Natural killer cell (primary cell): ENCODE measurements around the gene TJAP1. TPM values are rescaled to one million over a fixed set of nuclear protein-coding genes. Genes with fewer than 3 reads are reported as not detected.

Source experiments
- ATAC-seq, 3 donors: fragments of 150-1000 bp in 2 of 3; fragments of 200-7000 bp in 1 of 3; cut with Tn5 transposase; 1 replicate in 1 of 3; 2 replicates in 2 of 3; pipeline ENCODE4 v1.10.0; 2021; ENCODE audit warnings: mild to moderate bottlenecking in 2 of 3, moderate library complexity in 2 of 3
- DNase-seq, 2 donors: peaks; one replicate each; pipeline versions ENCODE4 v3.0.0 to v3.0.0-alpha.2; 2013 to 2021; ENCODE audit warnings: mixed read lengths in 1 of 2
- H3K27ac ChIP-seq: one replicate; pipeline ENCODE4 v1.5.1; 2013; ENCODE audit warnings: mild to moderate bottlenecking, low read length
- H3K27me3 ChIP-seq: one replicate; pipeline ENCODE4 v1.6.1; 2013; ENCODE audit warnings: low read length; ENCODE audit not compliant: control insufficient read depth, insufficient read depth
- H3K36me3 ChIP-seq: one replicate; pipeline ENCODE4 v1.6.1; 2013; ENCODE audit warnings: low read length; ENCODE audit not compliant: control insufficient read depth, insufficient read depth
- H3K4me1 ChIP-seq: one replicate; pipeline ENCODE4 v1.6.1; 2013; ENCODE audit warnings: low read length; ENCODE audit not compliant: control insufficient read depth, insufficient read depth
- H3K4me3 ChIP-seq: one replicate; pipeline ENCODE4 v1.5.1; 2013; ENCODE audit warnings: low read length
- H3K9me3 ChIP-seq: one replicate; pipeline ENCODE4 v1.6.1; 2013; ENCODE audit warnings: low read length; ENCODE audit not compliant: control insufficient read depth, insufficient read depth
- H3K27ac Mint-ChIP-seq, 2 donors: one replicate each; pipeline ENCODE4 v1.8.0; 2022; ENCODE audit warnings: mild to moderate bottlenecking in 2 of 2, mixed read lengths in 2 of 2, moderate library complexity in 1 of 2
- H3K27me3 Mint-ChIP-seq, 2 donors: one replicate each; pipeline ENCODE4 v1.8.0; 2022; ENCODE audit warnings: low read depth in 2 of 2, mixed read lengths in 2 of 2
- H3K36me3 Mint-ChIP-seq: one replicate; pipeline ENCODE4 v1.8.0; 2022; ENCODE audit warnings: mixed read lengths
- H3K4me1 Mint-ChIP-seq, 2 donors: one replicate each; pipeline ENCODE4 v1.8.0; 2022; ENCODE audit warnings: mixed read lengths in 2 of 2
- H3K4me3 Mint-ChIP-seq: one replicate; pipeline ENCODE4 v1.8.0; 2022; ENCODE audit warnings: mild to moderate bottlenecking, moderate library complexity, mixed read lengths
- H3K9me3 Mint-ChIP-seq, 2 donors: one replicate each; pipeline ENCODE4 v1.8.0; 2022; ENCODE audit warnings: mixed read lengths in 2 of 2
- WGBS: methylation state at CpG from one replicate; pipeline ENCODE4 v1.1.7; 2013; ENCODE audit warnings: missing lambda C conversion rate; ENCODE audit not compliant: insufficient coverage; 5-methylcytosine and 5-hydroxymethylcytosine counted together
- intact Hi-C: fragments of 100-400 bp; cut with micrococcal nuclease; formaldehyde crosslinking; loops from one replicate; pipeline ENCODE4 v1.14.2; 2022
- total RNA-seq, 4 donors: library from RNA; stranded (reverse); fragments of 120-200 nt in 1 of 4; gene quantifications; one replicate each; pipeline versions ENCODE4 v1.2.3 to v1.2.4, GENCODE V29; 2013 to 2022
- TF ChIP-seq, protein P1 (sequence below): fragments of 200-600 bp; IDR thresholded peaks from one replicate; pipeline ENCODE4 v1.8.0; 2022; ENCODE audit warnings: antibody characterized with exemption

The TJAP1 gene
- total RNA-seq, 3 donors from 2014 or later (not counting 1 experiment from before 2014, with no cell fraction given): 26.7 to 33.8 (median 29.9) TPM

GRCh38 chr6:43432009-43432945 lies 45.1 kb upstream of the TJAP1 start:
- H3K36me3 ChIP-seq: peaks cover 27% of the 10 kb centered on the region
- WGBS: 95% methylated on average over 19 of the region's 19 CpGs
- Mint-ChIP-seq H3K27me3 (no peaks in the 10 kb centered on the region), H3K4me1 (peaks cover 15 to 25% of the 10 kb centered on the region in 2 donors), H3K4me3 (no peak overlapping the region), H3K27ac (no peak overlapping the region), H3K9me3 (no peaks in the 10 kb centered on the region), H3K36me3 (no peaks in the 10 kb centered on the region)
- TF ChIP-seq, protein P1, sequence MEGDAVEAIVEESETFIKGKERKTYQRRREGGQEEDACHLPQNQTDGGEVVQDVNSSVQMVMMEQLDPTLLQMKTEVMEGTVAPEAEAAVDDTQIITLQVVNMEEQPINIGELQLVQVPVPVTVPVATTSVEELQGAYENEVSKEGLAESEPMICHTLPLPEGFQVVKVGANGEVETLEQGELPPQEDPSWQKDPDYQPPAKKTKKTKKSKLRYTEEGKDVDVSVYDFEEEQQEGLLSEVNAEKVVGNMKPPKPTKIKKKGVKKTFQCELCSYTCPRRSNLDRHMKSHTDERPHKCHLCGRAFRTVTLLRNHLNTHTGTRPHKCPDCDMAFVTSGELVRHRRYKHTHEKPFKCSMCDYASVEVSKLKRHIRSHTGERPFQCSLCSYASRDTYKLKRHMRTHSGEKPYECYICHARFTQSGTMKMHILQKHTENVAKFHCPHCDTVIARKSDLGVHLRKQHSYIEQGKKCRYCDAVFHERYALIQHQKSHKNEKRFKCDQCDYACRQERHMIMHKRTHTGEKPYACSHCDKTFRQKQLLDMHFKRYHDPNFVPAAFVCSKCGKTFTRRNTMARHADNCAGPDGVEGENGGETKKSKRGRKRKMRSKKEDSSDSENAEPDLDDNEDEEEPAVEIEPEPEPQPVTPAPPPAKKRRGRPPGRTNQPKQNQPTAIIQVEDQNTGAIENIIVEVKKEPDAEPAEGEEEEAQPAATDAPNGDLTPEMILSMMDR: no peak
- H3K9me3 ChIP-seq: no peaks in the 10 kb centered on the region
- H3K27ac ChIP-seq: no peak overlapping the region
- no peaks in the 10 kb centered on the region for H3K27me3 ChIP-seq
- no peak for ATAC-seq
- no peak overlapping the region for H3K4me3 ChIP-seq
- no peak for DNase-seq
- intact Hi-C loops: no loop called here
- H3K4me1 ChIP-seq: peaks cover 19% of the 10 kb centered on the region

GRCh38 chr6:43433148-43433547 lies 44.2 kb upstream of the TJAP1 start:
- Mint-ChIP-seq H3K36me3 (no peaks in the 10 kb centered on the region), H3K9me3 (no peaks in the 10 kb centered on the region), H3K4me1 (peaks cover 10 to 19% of the 10 kb centered on the region in 2 donors), H3K27ac (no peak overlapping the region), H3K4me3 (no peak overlapping the region), H3K27me3 (no peaks in the 10 kb centered on the region)
- Histone ChIP-seq H3K36me3 (peaks cover 30% of the 10 kb centered on the region), H3K27ac (no peak overlapping the region), H3K4me3 (no peak overlapping the region), H3K4me1 (peaks cover 16% of the 10 kb centered on the region), H3K27me3 (no peaks in the 10 kb centered on the region), H3K9me3 (no peaks in the 10 kb centered on the region)
- intact Hi-C loops: no loop called here
- TF ChIP-seq, protein P1: no peak
- 89% methylated on average over 8 of the region's 8 CpGs for WGBS
- ATAC-seq: no peak
- DNase-seq: no peak

GRCh38 chr6:43434001-43434840 lies 43.1 kb upstream of the TJAP1 start:
- Mint-ChIP-seq H3K36me3 (no peaks in the 10 kb centered on the region), H3K4me1 (peaks cover 0 to 8% of the 10 kb centered on the region in 2 donors), H3K27me3 (no peaks in the 10 kb centered on the region), H3K27ac (no peak overlapping the region), H3K4me3 (no peak overlapping the region), H3K9me3 (no peaks in the 10 kb centered on the region)
- DNase-seq: no peak
- H3K27ac ChIP-seq: no peak overlapping the region
- peaks cover 6% of the 10 kb centered on the region for H3K4me1 ChIP-seq
- 91% methylated on average over 15 of the region's 15 CpGs for WGBS
- no peaks in the 10 kb centered on the region for H3K27me3 ChIP-seq
- intact Hi-C loops: no loop called here
- ATAC-seq: no peak
- no peak overlapping the region for H3K4me3 ChIP-seq
- TF ChIP-seq, protein P1: no peak
- peaks cover 40% of the 10 kb centered on the region for H3K36me3 ChIP-seq
- no peaks in the 10 kb centered on the region for H3K9me3 ChIP-seq
